B cell (primary cell): Measurements from ENCODE around the gene SH3RF3.

Source experiments
- EZH2 ChIP-seq: IDR thresholded peaks from 2 replicates; pipeline ENCODE4 v1.6.1; 2012; ENCODE audit warnings: borderline replicate concordance, low read depth, mild to moderate bottlenecking, moderate library complexity, low read length; ENCODE audit not compliant: insufficient read depth, poor library complexity, severe bottlenecking
- TF ChIP-seq, protein P1 (sequence below): fragments of 200-600 bp; IDR thresholded peaks from one replicate; pipeline ENCODE4 v1.8.0; 2022; ENCODE audit warnings: antibody characterized with exemption, mild to moderate bottlenecking

DNA sequence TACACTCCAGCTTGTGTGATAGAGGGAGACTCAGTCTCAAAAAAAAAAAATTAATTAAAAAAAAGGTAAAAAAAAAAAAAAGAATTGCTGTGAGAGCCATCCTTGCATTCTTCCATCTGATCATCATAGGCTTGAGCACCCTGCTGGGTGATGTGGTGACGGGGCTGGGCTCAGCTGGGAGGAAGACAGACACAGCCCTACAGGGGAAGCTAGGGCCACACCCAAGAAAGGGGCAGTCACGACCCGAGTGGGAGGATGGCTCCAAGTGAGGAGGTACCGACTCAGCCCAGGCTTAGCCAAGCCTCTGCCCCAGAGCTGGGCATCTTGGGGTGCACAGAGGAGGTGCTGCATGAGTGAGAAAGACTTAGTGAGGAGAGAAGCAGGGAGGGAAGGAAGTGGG lies 165.5 kb downstream of the SH3RF3 start:
- TF ChIP-seq, protein P1, sequence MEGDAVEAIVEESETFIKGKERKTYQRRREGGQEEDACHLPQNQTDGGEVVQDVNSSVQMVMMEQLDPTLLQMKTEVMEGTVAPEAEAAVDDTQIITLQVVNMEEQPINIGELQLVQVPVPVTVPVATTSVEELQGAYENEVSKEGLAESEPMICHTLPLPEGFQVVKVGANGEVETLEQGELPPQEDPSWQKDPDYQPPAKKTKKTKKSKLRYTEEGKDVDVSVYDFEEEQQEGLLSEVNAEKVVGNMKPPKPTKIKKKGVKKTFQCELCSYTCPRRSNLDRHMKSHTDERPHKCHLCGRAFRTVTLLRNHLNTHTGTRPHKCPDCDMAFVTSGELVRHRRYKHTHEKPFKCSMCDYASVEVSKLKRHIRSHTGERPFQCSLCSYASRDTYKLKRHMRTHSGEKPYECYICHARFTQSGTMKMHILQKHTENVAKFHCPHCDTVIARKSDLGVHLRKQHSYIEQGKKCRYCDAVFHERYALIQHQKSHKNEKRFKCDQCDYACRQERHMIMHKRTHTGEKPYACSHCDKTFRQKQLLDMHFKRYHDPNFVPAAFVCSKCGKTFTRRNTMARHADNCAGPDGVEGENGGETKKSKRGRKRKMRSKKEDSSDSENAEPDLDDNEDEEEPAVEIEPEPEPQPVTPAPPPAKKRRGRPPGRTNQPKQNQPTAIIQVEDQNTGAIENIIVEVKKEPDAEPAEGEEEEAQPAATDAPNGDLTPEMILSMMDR: no peak
- no peak for TF ChIP-seq EZH2
